Endothelial cell of umbilical vein (primary cell): ENCODE measurements around the gene RPH3AL. TPM values are rescaled to one million over a fixed set of nuclear protein-coding genes. Genes with fewer than 3 reads are reported as not detected.

ENCODE experiments used
- BruUV-seq: library from RNA; stranded (reverse); fragments of 400-500 nt; replicated peaks from 2 replicates; lab custom pipeline; 2021; lab: Mats Ljungman, UMichigan
- CTCF ChIA-PET: fragments of 300-600, 350-600 bp; sonication (Branson Sonifier 250); formaldehyde crosslinking; loops from one replicate; lab custom pipeline; 2021; ENCODE audit warnings: antibody characterized with exemption, inconsistent platforms; lab: Charles Lee
- POLR2A ChIA-PET: fragments of 300-600, 350-600 bp; sonication (Branson Sonifier 250); formaldehyde crosslinking; loops from one replicate; lab custom pipeline; 2021; ENCODE audit warnings: antibody characterized with exemption, inconsistent platforms; lab: Charles Lee
- DNase-seq: peaks from one replicate; pipeline ENCODE4 v3.0.0-alpha.2; 2011; ENCODE audit warnings: low read depth, low spot score
- FAIRE-seq: peaks from 2 replicates; lab custom pipeline; 2011; peaks lifted over from hg19 to GRCh38; lab: Jason Lieb, UNC
- H2AFZ ChIP-seq: 2 replicates; pipeline ENCODE4 v1.6.0; 2012; ENCODE audit warnings: low read depth, low read length, control low read depth, inconsistent platforms
- H3K27ac ChIP-seq: 2 replicates; pipeline ENCODE4 v1.5.1; 2011; ENCODE audit warnings: low read depth, mild to moderate bottlenecking, control low read depth, low read length, moderate library complexity; ENCODE audit not compliant: insufficient read depth
- H3K27me3 ChIP-seq, 2 experiments: 2 replicates each; pipeline versions ENCODE4 v1.6.0 to v1.6.1; 2011; ENCODE audit warnings: low read length in 2 of 2, mixed read lengths in 1 of 2; ENCODE audit not compliant: control insufficient read depth in 2 of 2, insufficient read depth in 2 of 2
- H3K36me3 ChIP-seq, 2 experiments: 2 replicates in 1 of 2; 3 replicates in 1 of 2; pipeline ENCODE4 v1.5.1; 2011; ENCODE audit warnings: low read length in 2 of 2, mild to moderate bottlenecking in 1 of 2, moderate library complexity in 1 of 2; ENCODE audit not compliant: control insufficient read depth in 2 of 2, insufficient read depth in 2 of 2; ENCODE audit errors: extremely low read depth in 1 of 2
- H3K4me1 ChIP-seq: 3 replicates; pipeline ENCODE4 v1.5.1; 2011; ENCODE audit warnings: mild to moderate bottlenecking, low read length; ENCODE audit not compliant: control insufficient read depth, insufficient read depth; ENCODE audit errors: extremely low read depth
- H3K4me2 ChIP-seq: 2 replicates; pipeline ENCODE4 v1.6.1; 2011; ENCODE audit warnings: low read length, control low read depth, mixed read lengths; ENCODE audit not compliant: insufficient read depth
- H3K4me3 ChIP-seq, 3 experiments: fragments of 200-600 bp in 1 of 3; sonication (generic), shearing (Covaris generic) in 1 of 3; replicated peaks in 1 of 3; 2 replicates each; pipeline ENCODE4 v1.5.1; 2011 to 2016; ENCODE audit warnings: control low read depth in 3 of 3, low read length in 3 of 3, mild to moderate bottlenecking in 2 of 3, inconsistent platforms in 1 of 3, low read depth in 1 of 3, moderate library complexity in 1 of 3; ENCODE audit not compliant: insufficient read depth in 1 of 3
- H3K79me2 ChIP-seq: 2 replicates; pipeline ENCODE4 v1.6.0; 2012; ENCODE audit warnings: low read length, inconsistent platforms; ENCODE audit not compliant: control insufficient read depth, insufficient read depth
- H3K9ac ChIP-seq: replicated peaks from 2 replicates; pipeline ENCODE3; 2011; ENCODE audit warnings: low read length, control low read depth; ENCODE audit not compliant: insufficient read depth; ENCODE audit errors: extremely low read depth
- H3K9me1 ChIP-seq: replicated peaks from 3 replicates; pipeline ENCODE4 v1.6.0; 2011; ENCODE audit warnings: mild to moderate bottlenecking, low read length; ENCODE audit not compliant: control insufficient read depth, insufficient read depth; ENCODE audit errors: extremely low read depth
- H3K9me3 ChIP-seq: replicated peaks from 2 replicates; pipeline ENCODE4 v1.5.1; 2012; ENCODE audit warnings: low read length, inconsistent platforms; ENCODE audit not compliant: control insufficient read depth, insufficient read depth
- H4K20me1 ChIP-seq: replicated peaks from 2 replicates; pipeline ENCODE3; 2011; ENCODE audit warnings: mild to moderate bottlenecking, low read length; ENCODE audit not compliant: control insufficient read depth, insufficient read depth; ENCODE audit errors: extremely low read depth
- EZH2 ChIP-seq: IDR thresholded peaks from 2 replicates; pipeline ENCODE4 v1.6.1; 2012; ENCODE audit warnings: borderline replicate concordance, low read depth, mild to moderate bottlenecking, moderate library complexity, low read length, inconsistent platforms; ENCODE audit not compliant: severe bottlenecking
- FOS ChIP-seq: IDR thresholded peaks from 2 replicates; pipeline ENCODE4 v1.6.1; 2011; ENCODE audit warnings: mild to moderate bottlenecking, low read length, moderate library complexity, borderline replicate concordance; ENCODE audit not compliant: insufficient read depth
- GATA2 ChIP-seq: IDR thresholded peaks from 2 replicates; pipeline ENCODE4 v1.7.0; 2011; ENCODE audit warnings: low read depth, mild to moderate bottlenecking, moderate library complexity, mixed read lengths, low read length; ENCODE audit not compliant: insufficient read length, insufficient read depth
- JUN ChIP-seq: IDR thresholded peaks from 2 replicates; pipeline ENCODE4 v1.6.1; 2011; ENCODE audit warnings: borderline replicate concordance, low read depth; ENCODE audit not compliant: insufficient read length, insufficient read depth
- MYC ChIP-seq: IDR thresholded peaks from one replicate; pipeline ENCODE4 v1.6.1; 2011; ENCODE audit warnings: mild to moderate bottlenecking, low read depth, low read length
- POLR2A ChIP-seq: IDR thresholded peaks from 2 replicates; pipeline ENCODE4 v1.6.1; 2012; ENCODE audit warnings: low read depth, mild to moderate bottlenecking, control low read depth, low read length
- POLR2AphosphoS5 ChIP-seq: IDR thresholded peaks from 2 replicates; pipeline ENCODE4 v1.6.1; 2012; ENCODE audit warnings: low read depth, mild to moderate bottlenecking, control low read depth, low read length, moderate library complexity; ENCODE audit not compliant: insufficient read depth
- dilution Hi-C: fragments of 300-500 bp; cut with MboI; formaldehyde crosslinking; loops from one replicate; pipeline ENCODE4 v1.15.0; 2019; ENCODE audit warnings: low sequenced_read_pairs; ENCODE audit not compliant: extremely low pct_ligation_motif_present
- intact Hi-C: fragments of 100-400 bp; cut with micrococcal nuclease; formaldehyde crosslinking; loops from one replicate; pipeline ENCODE4 v1.10.0; 2022
- polyA plus RNA-seq, 4 experiments: library from polyadenylated mRNA; depleted of rRNA in 3 of 4; stranded (reverse) in 3 of 4; unstranded in 1 of 4; fragments of >200 nt; gene quantifications; 2 replicates each; pipeline versions ENCODE4 v1.2.1 to v1.2.3, GENCODE V29; 2011 to 2012; ENCODE audit warnings: missing spikeins in 1 of 4
- total RNA-seq: library from RNA; stranded (reverse); gene quantifications from 2 replicates; pipeline ENCODE4 v1.2.3, GENCODE V29; 2021
- TF ChIP-seq, protein P1 (sequence below), 2 donors: IDR thresholded peaks; 1 replicate in 1 of 2; 2 replicates in 1 of 2; pipeline ENCODE4 v1.5.1; 2011; ENCODE audit warnings: low read length in 2 of 2, mild to moderate bottlenecking in 2 of 2, moderate library complexity in 2 of 2, control low read depth in 1 of 2, inconsistent platforms in 1 of 2, low read depth in 1 of 2; ENCODE audit not compliant: insufficient read depth in 1 of 2; ENCODE audit errors: extremely low read depth in 1 of 2
- TF ChIP-seq, protein P2 (sequence below): IDR thresholded peaks from 2 replicates; pipeline ENCODE4 v1.6.1; 2011; ENCODE audit not compliant: insufficient read depth, insufficient read length

RPH3AL gene
- total and polyA plus RNA-seq, 2 donors (not counting 3 experiments of a cell fraction or from before 2014, with no cell fraction given): 4.1 to 7.0 TPM

DNA sequence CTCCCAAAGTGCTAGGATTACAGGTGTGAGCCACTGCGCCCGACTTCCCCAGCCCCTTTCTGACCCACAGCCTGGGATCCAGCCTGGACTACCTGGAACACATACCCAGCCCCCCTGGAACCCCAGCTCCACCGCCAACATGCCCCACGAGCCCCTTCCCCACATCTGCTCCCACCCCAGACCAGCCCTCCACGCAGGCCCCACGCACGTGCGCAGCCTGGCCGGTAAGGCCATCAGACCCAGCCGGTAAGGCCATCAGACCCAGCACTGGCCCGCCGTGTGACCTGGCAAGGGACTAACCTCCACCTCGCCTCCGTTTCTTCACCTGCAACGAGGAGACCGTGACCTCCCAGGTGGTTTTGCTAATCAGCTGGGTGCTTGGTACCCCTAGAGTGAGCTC, 46.5 kb downstream of the RPH3AL start:
- no peak overlapping the region for H3K27ac ChIP-seq
- TF ChIP-seq MYC (no peak), POLR2A (no peak), JUN (no peak), POLR2AphosphoS5 (no peak), GATA2 (no peak), FOS (no peak), EZH2 (no peak)
- TF ChIP-seq, protein P1, sequence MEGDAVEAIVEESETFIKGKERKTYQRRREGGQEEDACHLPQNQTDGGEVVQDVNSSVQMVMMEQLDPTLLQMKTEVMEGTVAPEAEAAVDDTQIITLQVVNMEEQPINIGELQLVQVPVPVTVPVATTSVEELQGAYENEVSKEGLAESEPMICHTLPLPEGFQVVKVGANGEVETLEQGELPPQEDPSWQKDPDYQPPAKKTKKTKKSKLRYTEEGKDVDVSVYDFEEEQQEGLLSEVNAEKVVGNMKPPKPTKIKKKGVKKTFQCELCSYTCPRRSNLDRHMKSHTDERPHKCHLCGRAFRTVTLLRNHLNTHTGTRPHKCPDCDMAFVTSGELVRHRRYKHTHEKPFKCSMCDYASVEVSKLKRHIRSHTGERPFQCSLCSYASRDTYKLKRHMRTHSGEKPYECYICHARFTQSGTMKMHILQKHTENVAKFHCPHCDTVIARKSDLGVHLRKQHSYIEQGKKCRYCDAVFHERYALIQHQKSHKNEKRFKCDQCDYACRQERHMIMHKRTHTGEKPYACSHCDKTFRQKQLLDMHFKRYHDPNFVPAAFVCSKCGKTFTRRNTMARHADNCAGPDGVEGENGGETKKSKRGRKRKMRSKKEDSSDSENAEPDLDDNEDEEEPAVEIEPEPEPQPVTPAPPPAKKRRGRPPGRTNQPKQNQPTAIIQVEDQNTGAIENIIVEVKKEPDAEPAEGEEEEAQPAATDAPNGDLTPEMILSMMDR (IDR thresholded peaks at IDR 0.05; ENCODE audit: extremely low read depth in 1 of 2, insufficient read depth in 1 of 2, low read depth in 1 of 2, low read length in 2 of 2): no peak
- TF ChIP-seq, protein P2, sequence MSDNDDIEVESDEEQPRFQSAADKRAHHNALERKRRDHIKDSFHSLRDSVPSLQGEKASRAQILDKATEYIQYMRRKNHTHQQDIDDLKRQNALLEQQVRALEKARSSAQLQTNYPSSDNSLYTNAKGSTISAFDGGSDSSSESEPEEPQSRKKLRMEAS: no peak
- no peak overlapping the region for H2AFZ ChIP-seq
- dilution Hi-C loops: no loop called here
- no peaks in the 10 kb centered on the region for H3K9me3 ChIP-seq
- ChIA-PET POLR2A (no interaction called here), CTCF (interaction anchor here (1.0 to 1.4 kb wide), 3 partner anchors 66 to 80 kb away, joined by 3 read pairs; no protein-coding TSS in a partner anchor)
- FAIRE-seq: no peak
- H3K4me2 ChIP-seq: no peak overlapping the region
- DNase-seq: no peak
- H3K9ac ChIP-seq: no peak overlapping the region
- no TSS peak for BruUV-seq
- no peaks in the 10 kb centered on the region for H3K27me3 ChIP-seq
- H3K79me2 ChIP-seq: no peaks in the 10 kb centered on the region
- H3K9me1 ChIP-seq: no peaks in the 10 kb centered on the region
- H4K20me1 ChIP-seq: no peaks in the 10 kb centered on the region
- no peak overlapping the region for H3K4me3 ChIP-seq
- intact Hi-C loops: no loop called here
- no peaks in the 10 kb centered on the region for H3K4me1 ChIP-seq
- no peaks in the 10 kb centered on the region for H3K36me3 ChIP-seq
